Activated CD8-positive, alpha-beta memory T cell treated with anti-CD3 and anti-CD28 coated beads, Interleukin-2, amount 50 U/mL, for 48 hours (primary cell): ENCODE results near the gene AGAP9.
"Not testable (repeated sequence)": the region's sequence is repeated elsewhere in the genome, so short reads cannot be mapped to it uniquely, and the experiment has no call there.

Experiments used
- DNase-seq: peaks from one replicate; pipeline ENCODE4 v3.0.0-alpha.2; 2020

The AGAP9 gene

DNA sequence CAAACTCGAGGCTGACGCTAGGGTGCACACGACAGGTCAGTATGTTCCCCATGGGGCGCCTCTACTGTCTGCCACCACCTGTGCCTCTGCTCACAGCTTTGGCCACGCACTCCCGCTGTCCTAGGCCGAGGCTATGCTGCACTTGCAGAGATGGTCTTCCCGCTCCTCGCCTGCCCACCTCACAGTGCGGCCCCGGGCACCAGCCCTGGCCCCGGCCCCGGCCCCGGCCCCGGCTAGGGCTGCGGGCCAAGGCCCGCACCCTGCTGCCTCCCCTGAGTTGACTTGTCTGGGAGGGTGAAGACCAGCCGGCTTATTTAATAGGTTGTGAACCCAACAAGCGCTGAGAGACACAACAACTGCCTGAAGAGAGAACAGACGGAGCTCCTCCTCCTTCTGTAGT is at the start of gene AGAP9:
AGAP9 (minus strand) TSS at position 164 of the 400 bp plus-strand sequence; CDS start at position 52, 112 bp downstream.
- not testable (repeated sequence) for DNase-seq

DNA sequence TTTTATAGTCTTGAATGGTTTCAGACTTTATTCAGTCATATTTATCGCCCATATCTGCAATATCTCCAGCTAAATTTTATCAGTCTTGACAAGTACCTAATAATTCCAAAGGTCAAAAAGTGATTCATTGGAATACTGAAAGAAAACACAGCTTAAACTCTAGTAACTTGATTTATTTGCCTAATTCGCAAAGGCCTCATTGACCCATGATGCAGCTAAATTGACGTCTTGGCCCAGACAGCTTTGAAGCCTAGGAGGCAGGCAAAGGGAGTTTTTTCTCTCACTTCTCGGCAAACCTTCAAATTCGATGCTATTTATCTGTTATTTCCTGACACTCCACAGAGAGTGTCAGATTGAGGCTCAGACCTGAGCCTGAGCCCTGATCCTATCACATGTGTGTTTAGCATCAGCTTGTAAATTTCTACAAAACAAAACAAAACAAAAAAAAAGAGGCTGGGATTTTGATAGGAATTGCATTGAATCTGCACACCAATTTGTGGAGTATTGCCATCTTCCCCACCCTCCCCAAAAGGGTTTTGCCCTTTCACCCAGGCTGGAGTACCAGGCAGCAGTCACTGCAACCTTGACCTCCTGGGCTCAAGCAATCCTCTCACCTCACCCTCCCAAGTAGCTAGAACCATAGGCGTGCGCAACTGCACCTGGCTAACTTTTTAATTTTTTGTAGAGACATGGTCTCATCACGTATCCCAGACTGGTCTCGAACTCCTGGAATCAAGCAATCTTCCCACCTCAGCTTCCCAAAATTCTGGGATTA is 47.9 kb upstream of the AGAP9 start:
- not testable (repeated sequence) for DNase-seq

DNA sequence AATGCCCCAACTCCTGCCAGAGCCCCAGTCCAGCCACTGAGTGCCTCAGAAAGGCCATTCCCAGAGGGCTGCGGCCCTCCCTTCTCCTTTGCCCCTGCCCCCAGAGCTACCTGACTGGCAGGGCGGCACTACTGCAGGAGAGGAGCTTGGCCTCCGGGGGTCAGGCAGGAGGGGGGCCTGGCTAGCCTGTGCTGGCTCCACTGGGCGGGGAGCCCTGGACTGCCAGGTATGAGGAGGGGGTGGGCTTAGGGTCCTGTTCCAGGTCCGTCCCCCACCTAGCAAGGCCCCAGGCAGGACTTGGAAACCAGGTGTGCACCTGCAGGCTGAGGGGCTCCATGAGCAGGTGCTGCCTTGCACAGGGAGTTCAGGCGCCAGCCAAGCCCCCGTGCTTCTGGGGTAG is 43.3 kb upstream of the AGAP9 start:
- DNase-seq = not testable (repeated sequence)

DNA sequence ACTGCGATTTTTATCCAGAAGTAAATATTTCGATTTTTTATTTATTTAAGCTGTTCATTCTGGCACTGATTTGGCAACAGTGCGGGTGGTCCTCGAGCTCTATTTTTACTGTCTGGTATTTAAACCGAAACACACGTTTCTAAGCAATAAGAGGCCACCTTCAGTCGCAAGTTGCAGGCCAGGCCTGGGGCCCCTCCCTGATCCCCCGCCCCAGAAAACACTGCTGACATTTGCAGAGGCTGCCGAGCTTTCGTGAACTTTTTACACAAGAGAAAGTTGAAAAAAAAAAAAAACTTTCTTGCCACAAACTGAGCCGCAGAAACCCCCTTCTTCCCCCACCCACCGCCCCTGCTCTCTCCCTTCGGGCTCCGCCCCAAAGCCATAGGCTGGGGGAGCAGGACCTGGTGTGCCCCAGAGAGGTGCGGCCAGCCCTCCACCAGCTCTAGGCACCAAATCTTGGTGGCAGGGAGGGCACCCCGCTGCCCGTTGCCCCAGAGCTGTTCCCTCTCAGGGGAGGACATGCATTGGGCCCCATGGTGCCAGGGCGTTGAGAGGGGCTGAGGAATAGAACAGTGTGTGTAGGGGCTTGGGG is 42.8 kb upstream of the AGAP9 start:
- DNase-seq = not testable (repeated sequence)

DNA sequence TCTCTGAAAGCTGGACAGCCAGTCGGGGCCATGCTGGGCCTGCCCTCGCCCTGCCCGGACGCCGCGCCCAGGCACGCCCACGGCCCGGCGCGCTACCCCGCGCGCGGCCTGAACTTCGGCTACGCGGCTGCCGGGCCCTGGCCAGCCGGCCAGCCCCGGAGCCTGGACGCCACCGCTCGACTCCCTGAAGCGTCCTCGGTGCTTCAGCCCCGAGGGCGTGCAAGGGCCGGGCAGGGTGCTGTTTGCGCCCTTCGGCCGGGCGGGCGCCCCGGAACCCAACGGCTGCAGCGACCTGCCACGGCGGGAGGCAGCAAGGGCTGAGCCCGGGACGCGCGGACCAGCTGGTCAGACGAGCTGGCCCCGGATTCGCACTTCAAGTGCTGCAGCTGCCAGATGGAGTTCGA is 42.1 kb upstream of the AGAP9 start:
- not testable (repeated sequence) for DNase-seq

DNA sequence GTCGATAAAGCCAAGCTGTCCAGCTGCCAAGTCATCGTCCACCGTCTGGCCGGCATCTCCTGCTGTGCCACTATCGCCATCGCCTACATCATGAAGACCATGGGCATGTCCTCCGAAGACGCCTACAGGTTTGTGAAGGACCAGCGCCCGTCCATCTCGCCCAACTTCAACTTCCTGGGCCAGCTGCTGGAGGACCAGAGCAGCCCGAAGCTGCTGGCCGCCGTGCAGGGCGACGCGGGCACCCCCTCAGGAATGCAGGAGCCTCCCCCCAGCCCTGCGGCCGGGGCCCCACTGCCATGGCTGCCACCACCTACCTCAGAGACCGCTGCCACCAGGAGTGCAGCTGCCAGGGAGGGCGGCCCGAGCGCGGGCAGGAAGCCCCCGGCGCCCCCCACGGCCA is 41.5 kb upstream of the AGAP9 start:
- not testable (repeated sequence) for DNase-seq

DNA sequence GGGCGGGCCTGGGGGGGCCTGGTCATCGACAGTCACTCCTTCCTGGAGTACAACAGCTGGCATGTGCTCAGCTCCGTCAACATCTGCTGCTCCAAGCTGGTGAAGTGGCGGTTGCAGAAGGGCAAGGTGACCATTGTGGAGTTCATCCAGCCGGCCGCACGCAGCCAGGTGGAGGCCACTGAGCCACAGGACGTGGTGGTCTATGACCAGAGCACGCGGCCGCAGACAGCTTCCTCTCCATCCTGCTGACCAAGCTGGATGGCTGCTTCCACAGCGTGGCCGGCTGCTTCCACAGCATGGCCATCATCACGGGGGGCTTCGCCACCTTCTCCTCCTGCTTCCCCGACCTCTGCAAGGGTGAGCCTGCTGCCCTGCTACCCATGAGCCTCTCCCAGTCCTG is 40.9 kb upstream of the AGAP9 start:
- DNase-seq = not testable (repeated sequence)

DNA sequence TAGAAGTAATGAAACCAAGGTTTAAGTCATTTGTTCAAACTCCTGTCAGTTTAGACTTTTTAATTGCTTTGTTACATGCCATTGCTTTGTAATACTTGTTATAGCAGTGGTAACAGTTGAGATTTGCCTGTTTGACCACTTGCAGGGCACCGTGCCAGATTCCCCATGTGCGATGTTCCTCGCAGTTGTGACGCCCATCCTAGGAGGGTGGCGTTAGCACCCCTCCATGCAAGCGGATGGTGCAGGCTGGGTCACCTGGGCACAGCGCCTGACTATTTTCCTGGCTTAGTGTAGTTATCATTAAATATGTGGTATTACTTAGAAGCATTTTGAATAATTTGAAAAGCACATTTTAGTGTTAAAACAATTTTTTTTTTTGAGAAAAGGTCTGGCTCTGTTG is 37.0 kb upstream of the AGAP9 start:
- DNase-seq = not testable (repeated sequence)

DNA sequence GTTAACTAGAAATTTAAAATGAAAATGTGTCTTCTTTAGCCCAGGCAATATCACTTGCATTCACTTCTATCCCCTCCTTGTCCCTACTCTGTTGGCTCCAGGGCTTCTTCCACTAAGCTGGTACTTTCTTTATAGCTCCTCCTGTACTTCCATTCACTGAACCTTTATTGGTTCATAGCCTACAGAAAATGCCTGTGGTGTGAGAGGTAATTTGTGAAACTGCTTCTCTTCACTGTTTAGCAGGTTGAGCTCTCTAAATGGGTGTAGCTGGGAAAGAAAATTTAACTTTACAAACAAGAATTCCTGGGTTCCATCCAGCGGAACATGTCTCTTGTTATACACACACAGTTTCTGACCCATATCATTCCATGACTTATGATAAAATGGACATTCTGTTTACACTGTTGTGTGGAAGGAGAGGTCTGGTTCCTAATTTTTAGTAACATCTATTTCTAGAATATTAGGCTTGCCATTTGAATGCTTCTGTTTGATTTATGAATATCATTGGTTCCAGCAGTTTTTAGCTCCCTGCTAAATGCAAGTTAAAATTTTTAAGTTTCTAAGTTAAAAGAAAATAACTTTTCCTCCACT is 36.4 kb upstream of the AGAP9 start:
- not testable (repeated sequence) for DNase-seq

DNA sequence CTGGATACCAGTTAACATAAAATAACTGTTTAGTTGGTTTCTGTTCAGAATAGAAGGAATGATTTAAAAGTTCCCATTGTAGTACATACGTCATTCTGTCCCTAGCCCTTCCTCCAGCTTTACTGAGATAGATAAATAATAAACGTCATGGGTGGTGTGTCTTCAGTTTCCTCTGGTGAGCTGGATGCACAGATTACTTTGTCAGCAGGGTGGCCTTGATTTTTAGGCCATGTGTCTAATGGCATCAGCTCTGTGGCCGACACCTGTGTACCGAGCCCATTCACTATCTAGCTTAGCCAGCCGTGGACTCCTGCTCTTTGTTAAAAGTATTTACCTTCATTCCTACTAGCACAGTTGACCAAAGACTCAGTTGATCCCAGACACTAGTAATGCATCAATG is 34.7 kb upstream of the AGAP9 start:
- DNase-seq = not testable (repeated sequence)

DNA sequence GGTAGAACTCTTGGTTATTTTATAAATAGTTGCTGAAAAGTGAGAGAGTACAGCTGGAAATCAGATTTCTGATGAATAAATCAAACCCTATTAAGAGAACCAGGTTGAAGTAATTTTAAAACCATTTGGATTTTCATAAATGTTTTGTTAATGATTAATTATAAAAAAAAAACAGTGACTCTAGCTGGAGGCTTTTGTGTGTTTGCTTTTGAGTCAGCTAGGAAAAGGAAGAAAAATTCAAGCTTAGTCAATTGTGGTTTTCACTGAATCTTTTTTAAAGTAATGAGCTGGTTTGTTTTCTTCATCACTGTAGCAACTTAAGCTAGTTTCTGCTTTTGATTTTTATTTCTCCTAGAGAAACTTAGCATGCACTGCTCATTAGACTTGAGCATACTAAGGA is 34.2 kb upstream of the AGAP9 start:
- DNase-seq = not testable (repeated sequence)

DNA sequence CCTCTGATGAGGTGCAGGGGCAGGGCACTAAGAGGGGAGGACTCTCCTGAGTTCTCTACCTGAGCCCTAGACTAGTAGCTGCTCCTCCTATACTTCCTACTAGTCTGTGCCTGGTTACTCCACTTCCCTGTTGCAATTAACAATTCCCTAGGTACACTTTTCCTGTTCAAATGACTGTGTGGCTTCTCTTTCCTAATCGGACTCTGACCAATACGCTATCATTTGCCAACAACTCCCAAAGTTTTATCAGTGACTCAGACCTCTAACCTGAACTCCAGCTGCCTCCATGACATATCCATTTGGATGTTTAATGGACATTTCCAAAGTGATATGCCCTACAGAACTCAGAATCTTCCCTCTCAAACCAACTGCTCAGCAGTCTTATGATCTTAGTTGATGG is 31.9 kb upstream of the AGAP9 start:
- not testable (repeated sequence) for DNase-seq

DNA sequence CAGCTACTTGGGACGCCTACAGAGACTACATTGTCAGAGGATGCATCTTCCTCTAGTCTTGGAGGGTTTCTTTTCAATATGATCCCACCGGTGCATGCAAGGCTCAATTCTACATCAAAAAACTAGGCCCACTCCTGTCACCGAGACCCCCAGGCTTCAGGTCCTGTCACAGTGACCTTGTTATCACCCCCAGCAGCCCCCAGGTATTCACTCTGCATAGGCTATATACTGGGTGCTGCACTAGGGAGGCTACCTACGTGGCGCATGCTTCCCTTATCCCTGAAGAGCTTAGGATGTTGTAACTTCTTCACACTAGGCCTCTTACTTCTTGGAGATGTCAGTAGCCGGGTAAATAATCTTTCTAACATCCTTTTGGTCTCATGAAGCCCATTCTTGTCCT is 31.1 kb upstream of the AGAP9 start:
- DNase-seq = peak; percentile 54

DNA sequence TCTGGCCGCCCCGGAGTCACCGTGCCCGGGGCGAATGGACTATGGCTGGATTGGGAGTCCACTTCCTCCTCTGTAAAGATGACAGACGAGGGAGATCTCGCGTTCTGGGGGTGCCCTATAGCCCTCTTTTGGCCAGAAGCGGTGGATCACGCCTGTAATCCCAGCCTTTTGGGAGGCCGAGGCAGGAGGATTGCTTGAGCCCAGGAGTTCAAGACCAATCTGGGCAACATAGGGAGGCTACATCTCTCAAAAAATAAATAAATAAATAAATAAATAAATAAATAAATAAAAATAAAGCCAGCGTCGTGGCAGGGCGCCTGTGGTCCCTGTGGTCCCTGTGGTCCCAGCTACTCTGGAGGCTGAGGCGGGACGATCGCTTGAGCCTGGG is 30.4 kb upstream of the AGAP9 start:
- peak; percentile 54 for DNase-seq

DNA sequence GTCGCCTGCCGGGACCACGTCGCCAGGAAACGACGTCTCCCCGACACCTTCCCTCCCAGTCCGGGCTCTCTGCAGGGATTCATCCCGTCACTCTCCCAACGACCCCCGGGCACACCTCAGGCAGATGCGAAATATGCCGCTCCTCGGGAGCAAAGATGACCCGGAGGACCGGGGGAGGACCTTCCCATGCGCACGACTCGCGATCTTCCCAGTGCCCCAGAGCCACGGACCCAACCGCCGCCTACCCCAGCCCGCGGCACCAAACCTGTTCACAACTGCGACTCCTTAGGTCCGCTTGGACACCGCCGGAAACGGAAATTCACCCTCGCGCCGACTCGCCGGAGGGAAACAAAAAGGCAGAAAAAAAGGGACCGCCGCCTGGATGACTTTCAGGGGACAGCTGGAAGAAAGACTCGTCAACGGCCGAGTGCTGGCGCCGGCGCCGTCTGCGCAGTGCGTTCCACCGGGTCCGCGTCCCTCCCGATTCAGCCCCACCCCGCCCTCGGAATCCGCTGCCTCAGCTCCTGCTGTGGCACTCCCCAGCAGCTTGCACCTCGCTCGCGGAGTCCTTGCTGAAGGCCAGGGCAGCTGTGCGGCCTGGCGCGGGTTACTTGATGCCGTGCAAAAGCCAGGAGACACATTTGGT is 29.9 kb upstream of the AGAP9 start:
- peak; percentile 91 for DNase-seq

DNA sequence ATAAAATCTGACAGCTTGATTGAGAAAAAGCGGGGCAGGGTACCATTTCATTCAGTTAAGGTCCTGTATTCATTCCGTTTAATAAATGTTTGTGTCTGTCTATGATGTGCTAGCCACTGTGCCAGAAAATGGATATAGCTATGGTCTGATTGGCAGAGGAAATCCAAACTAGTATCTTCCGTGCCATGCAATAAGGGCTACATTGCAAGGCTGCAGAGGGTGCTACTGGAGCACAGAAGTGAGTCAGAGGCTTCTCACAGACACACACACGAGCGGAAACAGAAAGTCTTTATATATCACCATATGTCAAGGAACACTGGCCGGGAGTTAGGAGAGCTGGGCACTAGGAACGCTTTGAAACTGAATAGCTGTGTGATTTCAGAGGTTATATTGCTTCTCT is 29.3 kb upstream of the AGAP9 start:
- DNase-seq = peak; percentile 52

DNA sequence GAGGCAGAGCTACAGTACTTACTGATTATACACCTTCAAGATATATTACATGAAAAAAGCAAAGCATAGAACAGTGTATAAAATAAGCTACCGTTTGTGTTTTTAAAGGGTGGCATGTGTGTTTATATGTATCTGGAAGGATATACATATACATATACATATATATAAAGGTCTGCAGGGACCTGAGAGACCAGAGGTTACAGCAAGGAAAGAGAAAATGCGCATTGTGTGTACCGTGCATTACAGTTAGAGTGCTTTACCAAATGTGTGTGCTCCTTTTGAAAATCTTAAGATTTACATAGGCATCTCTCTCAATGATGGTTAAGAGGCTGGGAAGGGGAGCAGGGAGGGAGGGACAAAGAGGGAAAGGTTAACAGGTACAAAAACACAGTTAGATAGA is 23.8 kb upstream of the AGAP9 start:
- not testable (repeated sequence) for DNase-seq

DNA sequence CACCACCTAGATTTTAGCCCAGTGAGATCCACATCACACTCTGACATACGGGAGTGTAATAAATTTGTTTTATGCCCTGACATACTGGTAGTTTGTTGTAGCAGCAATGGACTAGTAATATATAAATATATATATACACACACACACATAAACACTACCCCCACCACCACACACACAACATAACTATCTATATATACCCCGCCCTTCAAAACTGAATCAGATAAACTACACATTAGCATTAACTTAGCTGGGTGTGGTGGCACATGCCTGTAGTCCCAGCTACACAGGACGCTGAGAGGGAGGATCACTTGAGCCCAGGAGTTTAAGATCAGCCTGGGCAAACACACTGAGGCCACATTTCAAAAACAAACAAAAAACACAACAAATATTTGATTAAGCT is 13.0 kb upstream of the AGAP9 start:
- DNase-seq = not testable (repeated sequence)

DNA sequence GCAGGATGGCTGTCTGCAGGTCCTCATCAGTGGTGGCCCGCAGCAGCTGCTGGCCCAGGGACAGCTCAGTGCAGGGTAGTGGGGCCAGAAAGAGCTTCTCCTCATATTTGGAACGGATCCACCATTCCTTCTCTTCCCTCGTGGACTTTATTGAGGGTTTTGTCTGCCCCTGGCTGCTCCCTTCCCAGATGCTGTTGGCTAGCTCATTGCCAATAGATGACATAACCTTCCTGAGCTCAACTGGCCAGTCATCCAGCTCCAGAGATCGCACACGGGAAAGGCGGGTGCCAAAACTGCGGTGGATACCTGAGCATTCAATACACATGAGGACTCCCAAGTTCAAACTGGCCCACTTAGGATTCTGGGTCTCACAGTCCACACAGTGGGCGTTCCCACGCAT is 21.1 kb downstream of the AGAP9 start:
- not testable (repeated sequence) for DNase-seq

DNA sequence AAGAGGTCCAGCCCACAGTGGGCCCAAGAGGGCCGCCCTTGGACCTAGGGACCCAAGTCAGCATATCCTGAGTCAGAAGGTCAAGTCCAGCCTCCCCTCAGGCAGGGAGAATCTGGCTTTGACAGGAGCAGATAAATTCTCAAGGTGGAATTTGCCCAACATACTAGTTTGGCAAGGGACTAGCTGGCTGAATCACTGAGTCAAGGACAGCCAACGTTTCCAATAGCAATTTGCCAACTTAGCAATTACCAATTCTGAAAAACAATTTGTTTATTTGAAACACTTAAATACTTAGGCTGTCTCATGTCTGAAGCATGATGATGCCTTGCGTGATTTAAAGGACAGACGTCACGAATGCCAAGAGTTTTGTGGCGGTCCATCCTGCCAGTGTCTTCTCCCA is 29.2 kb downstream of the AGAP9 start:
- DNase-seq = not testable (repeated sequence)

DNA sequence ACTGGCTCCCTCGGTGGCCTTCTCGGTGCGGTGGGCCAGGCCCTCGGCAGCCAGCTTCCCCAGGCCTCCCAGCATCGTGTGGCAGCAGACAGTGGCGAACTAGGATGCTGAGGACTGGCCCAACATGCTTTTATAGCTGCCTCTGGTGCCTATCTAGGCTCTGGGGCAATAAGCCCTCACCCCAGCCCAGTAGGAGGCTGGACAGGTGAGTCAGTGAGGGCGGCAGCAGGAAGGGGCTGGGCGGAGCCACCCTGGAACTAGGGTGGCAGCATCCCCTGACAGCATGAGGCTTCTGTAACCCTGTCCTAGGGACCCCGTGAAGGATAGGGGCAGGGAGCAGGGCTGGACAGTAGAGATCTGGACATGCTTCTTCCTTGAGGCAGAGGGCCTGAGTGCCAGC is 31.8 kb downstream of the AGAP9 start, which contains the start of gene FAM25G:
FAM25G (minus strand) TSS at position 101 of the 400 bp plus-strand sequence; CDS start at position 75, 26 bp downstream.
- DNase-seq = not testable (repeated sequence)

DNA sequence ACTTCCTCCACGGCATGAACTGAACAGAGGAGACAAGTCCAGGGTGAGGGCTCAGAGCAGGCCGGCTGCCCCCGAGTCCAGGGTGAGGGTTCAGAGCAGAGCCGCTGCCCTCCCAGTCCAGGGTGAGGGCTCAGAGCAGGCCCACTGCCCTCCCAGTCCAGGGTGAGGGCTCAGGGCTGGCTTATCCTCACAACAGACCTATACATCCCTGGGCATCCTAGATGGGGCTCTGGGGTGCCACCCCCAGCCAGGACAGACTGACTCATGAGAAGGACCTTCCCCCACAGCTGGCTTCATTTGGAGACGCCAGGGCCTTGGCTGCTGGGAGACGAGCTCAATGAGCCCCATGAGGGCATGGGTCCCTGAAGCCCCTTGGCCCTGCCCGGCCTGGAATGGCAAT is 33.8 kb downstream of the AGAP9 start:
- DNase-seq = not testable (repeated sequence)

DNA sequence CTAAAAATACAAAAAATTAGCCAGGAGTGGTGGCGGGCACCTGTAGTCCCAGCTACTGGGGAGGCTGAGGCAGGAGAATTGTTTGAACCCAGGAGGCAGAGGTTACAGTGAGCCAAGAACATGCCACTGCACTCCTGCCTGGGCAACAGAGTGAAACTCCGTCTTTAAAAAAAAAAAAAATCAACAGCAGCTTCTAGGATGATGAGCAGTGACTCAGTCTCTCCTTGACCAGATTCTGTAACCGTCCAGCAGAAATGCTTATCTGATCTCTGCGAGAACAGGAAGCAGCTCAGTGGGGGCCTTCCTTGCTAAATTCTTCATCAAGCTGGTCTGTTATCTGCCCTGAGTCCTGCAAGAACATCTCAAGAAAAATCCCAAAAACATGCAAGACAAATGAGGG is 37.5 kb downstream of the AGAP9 start:
- not testable (repeated sequence) for DNase-seq
